CD4-positive, alpha-beta T cell treated with Interleukin-2 at 100 ng/mL for 4 hours (primary cell): ENCODE measurements around the gene CPEB4.

Experiments used
- DNase-seq: peaks from one replicate; pipeline ENCODE4 v3.0.0-alpha.2; 2020; ENCODE audit warnings: low spot score

CPEB4 gene

DNA sequence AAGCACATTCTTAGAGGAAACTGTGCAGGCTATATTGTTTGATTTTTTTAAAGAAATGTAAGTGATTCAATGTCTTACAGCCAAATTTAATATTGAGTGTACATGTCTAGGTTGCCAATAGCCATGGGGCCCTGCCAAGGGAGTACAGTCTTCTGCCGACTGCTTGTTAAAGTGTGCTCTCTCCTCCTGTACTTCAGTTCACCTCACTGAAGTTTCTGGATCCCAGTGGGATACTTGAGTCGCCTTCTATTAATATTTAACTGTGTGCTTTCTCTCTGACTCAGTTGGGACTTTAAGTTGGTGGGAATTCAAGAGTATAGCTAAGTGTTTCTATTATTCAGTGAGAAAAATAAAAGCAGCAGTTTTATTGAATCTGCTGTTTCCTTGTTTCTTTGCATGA is 56.4 kb downstream of the CPEB4 start:
- DNase-seq, result no peak

DNA sequence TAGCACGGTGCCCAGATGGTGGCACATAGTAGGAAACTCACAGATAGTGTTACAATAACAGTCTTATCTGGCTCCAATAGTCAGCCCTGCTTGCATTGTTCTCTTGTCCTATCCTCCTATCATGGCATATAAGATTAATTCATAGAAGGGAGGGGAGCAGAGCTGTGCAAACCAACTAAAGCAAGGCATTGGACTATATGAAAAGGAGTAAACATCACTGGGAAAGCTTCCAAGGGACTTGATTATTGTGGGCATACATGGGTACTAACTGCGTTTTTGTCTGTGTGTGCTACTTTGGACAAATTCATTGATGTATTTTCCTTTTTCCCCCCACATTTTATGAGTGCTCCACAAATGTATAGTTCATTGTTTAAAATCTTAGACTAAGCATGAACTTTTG is 57.0 kb downstream of the CPEB4 start:
- no peak for DNase-seq

DNA sequence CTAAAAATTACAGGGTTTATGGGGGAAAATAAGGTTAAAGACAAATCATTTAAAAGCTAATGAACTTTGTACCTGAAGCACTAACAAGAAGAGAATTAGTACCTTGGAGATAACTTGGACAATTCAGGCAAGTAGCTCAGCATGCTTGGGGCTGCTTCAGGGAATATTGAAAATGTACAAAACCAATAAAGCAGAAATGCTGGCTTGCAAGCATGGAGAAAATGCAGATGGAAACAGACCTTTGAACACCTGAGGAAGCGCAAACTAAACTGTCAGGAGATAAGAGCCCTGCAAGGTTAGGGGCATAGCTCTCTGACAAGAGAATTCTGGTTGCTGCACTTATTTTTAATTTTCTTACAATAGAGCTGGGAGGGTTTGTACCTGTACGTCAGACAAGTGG is 58.2 kb downstream of the CPEB4 start:
- no peak for DNase-seq

GRCh38 chr5:173950829-173951228 is 62.7 kb downstream of the CPEB4 start:
- no peak for DNase-seq

GRCh38 chr5:173953528-173954090 is 65.5 kb downstream of the CPEB4 start:
- no peak for DNase-seq

GRCh38 chr5:173954671-173955521 is 66.7 kb downstream of the CPEB4 start:
- DNase-seq, result no peak

DNA sequence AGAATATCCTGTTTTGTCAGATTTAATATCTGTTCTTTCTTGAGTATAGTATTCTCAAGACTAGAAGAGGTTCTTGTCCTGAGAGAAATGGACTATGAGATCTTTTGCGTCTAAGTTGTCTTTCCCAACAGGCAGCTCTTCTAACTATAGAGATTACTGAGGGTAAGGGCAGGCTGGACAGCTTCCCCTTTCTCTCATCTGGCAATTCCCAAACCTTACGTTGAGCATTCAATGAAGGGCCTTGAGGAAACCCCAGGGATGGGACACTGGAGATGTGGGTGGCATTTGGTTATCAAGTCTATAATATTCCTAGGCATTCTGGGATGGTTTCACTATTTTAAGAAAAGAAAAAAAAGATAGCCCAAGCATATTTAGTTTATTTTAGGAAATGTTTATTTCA is 72.8 kb downstream of the CPEB4 start:
- DNase-seq, result no peak

- DNase-seq, result no peak
These were observed 73.3 kb downstream of the CPEB4 start for GRCh38 chr5:173961418-173961817.

DNA sequence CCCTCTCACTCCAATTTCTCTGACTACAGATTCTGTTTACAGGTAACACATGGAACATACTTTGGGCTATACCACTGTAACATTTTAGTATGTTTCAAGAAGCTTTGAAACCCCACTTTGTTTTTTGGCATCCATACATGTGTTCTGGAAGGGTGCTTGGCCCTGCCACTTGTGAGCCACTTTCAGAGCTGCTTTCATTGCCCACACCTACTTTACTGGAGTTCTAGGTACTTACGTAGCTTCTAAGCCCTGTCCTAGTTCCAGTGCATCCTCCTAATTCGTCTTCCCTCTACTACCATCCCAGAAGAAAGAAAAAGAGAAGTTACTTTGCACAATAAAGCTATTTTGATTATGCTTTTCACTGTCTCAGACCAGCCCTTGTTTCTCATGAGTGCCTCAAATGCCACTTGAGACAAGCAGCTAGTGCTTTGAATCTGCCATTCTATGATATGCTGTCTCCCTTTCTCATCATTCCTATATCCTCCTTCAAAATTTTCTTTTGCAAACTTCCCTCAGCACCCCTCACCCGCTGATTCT is 74.4 kb downstream of the CPEB4 start:
- no peak for DNase-seq

DNA sequence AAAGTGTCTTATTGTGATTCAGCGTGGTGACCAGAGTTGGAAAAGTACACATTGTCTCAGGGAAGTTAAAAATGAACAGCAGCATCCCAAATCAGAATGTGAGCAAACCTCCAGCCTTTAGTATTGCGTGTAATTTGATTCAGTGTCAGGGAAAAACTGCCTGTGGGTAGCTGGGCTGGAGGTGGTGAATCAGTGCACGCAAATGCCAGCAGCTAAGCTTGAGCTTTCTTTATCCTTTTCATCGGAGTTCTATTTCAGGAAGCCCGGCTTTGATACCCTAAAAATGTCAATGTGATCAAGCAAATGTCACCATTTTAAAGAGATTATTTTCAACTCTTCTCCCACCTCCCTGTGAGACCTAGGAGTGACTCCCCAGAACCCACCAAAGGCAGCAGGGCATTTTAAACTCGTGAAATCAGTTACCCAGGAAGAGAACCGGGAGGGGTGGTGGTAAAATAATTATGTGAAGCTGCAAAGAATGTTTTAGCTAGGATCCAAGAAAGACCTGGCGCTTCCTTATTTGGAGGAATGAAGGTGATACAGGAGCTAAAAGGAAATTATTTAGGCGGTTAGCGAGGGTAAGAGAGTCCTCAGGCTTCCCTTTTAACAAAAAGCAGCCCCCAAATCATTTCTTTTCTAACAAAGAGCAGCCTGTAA is 75.2 kb downstream of the CPEB4 start:
- DNase-seq, result no peak

DNA sequence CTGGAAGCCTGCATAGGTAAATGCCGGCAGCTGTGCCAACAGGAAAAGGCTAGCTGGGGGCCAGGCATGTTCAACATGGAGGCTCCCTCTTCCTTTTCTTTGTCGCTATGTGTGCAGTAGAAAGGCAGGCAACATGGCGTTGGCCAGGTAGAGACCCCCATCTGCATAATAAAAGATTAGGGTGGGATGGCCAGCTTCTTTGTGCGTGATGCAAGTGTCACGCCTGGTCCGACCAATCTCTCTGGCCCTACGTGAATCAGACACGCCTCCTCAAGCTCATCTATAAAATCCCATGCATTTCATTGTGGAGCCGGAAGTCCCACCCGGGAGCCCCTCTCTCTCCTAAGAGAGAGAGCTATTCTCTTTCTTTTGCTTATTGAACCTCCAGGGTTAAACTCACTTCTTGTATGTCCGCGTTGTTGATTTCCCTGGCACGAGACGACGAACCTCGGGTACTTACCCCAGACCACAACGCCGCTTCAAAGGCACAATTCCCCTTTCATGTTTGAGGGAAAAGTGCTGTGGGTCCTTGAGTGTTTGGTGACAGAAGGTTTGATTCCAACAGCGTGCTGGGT is 75.8 kb downstream of the CPEB4 start:
- peak; percentile 12 for DNase-seq

GRCh38 chr5:173964506-173964905 is 76.4 kb downstream of the CPEB4 start:
- DNase-seq, result no peak

DNA sequence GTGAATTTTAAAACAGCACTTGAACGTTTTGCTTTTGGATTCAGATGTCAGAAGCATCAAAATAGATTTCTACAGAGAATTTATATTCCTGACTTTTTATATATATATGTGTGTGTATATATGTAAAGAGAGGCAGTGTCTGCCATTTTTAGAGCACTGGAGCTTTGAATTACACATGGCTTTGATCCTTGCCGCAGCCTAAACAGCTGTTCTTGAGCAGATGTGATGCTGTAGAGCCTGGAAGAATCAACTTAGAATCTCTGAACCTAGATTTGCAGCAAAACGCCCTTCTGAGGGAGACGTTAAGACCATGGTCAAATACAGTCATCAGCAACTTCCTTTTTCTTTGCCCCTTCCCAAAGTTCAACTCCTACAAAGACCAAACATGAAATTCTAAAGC is 79.1 kb downstream of the CPEB4 start:
- no peak for DNase-seq

GRCh38 chr5:173968154-173968797 is 80.1 kb downstream of the CPEB4 start:
- DNase-seq, result no peak

DNA sequence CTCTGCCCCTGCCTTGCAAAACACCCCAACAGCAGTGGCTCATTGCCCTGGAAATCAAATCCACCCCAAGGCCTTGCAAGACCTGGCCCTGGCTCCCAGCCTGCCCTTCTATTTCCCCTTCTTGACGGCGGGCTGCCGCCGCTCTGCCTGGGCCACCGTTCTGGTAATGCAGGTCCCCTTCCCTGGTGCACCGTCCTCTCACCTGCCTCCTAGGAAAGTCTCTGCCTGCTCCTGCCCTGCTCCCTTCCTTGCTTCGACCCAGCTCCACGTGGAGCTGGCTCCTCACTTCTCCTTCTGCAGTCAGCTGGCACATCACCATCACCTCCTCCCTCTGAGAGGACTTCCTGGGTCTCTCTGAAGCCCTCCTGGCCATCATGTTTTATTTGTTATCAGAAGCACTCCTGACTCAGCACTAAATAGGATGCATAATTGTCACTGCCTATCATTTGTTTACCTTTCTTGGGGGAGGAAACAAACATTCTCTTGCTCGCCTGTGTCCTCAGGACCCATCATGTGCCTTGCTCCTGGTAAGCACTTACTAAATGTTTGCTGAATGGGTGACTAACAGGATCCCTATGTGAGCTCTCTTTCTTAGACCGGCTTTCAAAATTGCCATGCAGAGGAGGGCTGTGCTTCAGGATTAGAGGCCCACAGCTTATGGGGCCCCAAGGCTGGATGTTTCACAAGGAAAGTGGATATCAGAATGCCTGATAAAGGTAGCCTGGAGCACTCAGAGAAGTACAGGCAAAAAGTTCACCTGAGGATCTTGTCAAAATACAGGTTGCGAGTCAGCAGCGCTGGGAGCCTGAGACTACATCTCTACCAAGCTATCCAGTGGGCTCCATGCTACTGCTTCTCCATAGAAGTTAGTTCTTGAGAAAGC is 81.3 kb downstream of the CPEB4 start:
- no peak for DNase-seq

DNA sequence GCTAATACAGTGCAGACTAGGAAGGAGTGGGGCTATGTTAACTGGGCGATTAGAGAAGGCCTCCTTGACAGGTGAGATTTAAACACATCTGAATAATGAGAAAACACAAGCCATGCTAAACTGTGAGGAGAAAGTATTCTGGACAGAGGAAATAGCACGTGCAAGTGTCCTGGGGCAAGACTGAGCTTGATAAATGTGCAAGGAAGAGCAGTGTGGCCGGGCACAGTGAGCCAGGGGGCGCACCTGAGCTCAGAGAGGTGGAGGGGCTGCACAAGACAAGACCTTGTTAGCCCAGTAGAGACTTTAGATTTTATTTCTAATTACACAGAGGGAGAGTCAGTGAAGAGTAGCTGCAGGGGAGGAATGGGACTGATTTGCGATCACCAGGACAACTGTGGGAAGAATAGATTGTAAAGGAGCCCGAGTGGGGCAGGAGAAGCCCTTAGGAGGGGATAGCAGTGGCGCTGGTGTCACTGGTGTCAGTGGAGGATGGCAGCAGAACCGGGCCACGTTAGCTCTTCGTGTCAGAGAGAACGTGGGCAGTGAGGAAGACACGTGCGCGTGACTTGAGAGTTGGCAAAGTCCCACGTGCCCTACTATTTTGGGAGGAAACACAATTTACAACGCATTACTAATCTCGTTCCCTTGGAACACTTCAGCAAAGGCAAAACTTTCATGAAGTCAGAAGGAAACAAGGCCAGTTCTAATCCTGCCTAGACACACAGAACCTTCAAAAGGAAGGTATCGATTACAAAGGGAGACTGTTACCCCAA is 82.9 kb downstream of the CPEB4 start:
- DNase-seq, result no peak

- no peak for DNase-seq
These were observed 83.7 kb downstream of the CPEB4 start for GRCh38 chr5:173971681-173972345.

DNA sequence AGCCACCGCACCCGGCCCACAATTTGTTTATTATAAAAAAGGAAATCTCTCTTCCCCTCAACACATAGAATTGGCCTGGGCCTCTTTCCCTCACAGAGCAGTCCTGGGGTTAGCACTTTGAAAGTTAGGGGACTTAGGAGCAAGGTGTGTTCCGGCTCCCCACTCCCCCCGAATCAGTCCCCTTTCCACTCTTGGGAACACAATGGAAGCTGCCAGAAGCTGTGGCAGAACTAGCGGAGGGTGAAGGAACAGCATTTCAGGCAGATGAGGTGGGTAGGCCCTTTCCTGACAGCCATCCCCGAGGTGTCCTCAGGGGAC is 84.4 kb downstream of the CPEB4 start:
- no peak for DNase-seq

DNA sequence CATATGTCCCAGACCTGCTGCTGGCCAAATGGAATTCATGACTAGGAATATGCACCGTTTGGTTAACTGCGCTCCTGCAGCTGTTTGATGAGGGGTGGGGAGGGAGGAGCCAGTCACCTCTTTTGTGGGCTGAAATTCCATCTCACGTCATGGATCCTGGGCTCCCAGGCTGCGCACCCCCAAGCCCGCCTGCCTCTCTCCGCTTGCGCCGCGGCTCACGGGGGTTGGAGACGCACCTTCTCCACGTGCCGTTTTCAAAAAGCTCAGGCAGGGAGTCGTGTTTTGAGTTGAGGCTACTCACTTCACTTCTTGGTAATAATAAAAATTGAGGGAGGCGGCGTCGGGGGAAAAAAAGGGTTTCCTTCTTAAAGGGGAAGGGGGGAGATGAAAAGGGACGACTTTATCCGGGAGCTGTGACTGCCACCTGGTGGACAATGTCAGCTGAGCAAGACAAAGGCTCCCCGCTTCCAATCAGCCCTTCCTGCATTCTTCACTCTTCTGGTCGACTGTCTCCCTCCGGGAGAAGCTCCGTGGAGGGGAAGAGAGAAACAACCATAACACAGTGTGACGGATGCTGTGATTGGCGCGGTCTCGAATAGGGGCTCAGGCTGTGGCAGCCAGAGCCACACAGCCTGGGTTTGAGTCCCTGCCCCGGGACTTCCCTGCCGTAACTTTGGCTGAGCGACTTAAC is 84.9 kb downstream of the CPEB4 start:
- DNase-seq, result peak; percentile 77

DNA sequence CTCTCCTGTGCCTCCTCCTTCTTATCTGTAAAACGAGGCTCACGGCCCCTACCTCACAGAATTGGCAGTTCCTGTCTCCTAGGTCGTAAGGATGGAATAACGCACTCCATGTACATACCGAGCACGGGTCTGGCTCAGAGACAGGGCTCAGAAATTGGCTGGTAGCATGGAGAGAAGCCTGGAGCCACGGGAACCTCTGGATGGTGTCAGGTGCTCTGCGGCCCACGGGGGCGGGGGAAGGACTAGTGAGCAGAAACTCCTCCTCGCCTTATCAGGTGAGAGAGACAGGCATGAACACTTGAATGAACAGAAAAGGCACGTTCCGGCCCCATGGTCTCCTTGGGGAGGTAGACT is 85.4 kb downstream of the CPEB4 start:
- no peak for DNase-seq
